IMR-90 (cell line): Measurements from ENCODE around the gene LMO2. TPM values are rescaled to one million over a fixed set of nuclear protein-coding genes. Genes with fewer than 3 reads are reported as not detected.

Experiments
- ATAC-seq: fragments of 200-7000 bp; cut with Tn5 transposase; 2 replicates; pipeline ENCODE4 v1.9.1; 2020; ENCODE audit warnings: low read depth, mild to moderate bottlenecking, moderate library complexity
- BruUV-seq: library from RNA; stranded (reverse); fragments of 400-500 nt; replicated peaks from 2 replicates; lab custom pipeline; 2021; lab: Mats Ljungman, UMichigan
- CTCF ChIA-PET: fragments of 300-600 bp; formaldehyde crosslinking; extraction: SDS; loops from one replicate; lab custom pipeline; 2021; ENCODE audit warnings: antibody characterized with exemption; lab: Yijun Ruan, JAX
- POLR2A ChIA-PET: fragments of 300-600 bp; sonication (Branson Sonifier 250); formaldehyde crosslinking; loops from one replicate; lab custom pipeline; 2022; ENCODE audit warnings: antibody characterized with exemption; ENCODE audit not compliant: unreplicated experiment; lab: Charles Lee
- DNase-seq: peaks from one replicate; pipeline ENCODE4 v3.0.0; 2013
- H2AFZ ChIP-seq: replicated peaks from 2 replicates; pipeline ENCODE3; 2013; ENCODE audit warnings: low read length, mild to moderate bottlenecking; ENCODE audit not compliant: poor library complexity
- H2AK5ac ChIP-seq: 2 replicates; pipeline ENCODE4 v1.6.1; 2013; ENCODE audit warnings: low read depth, low read length, inconsistent platforms
- H2AK9ac ChIP-seq: replicated peaks from 2 replicates; pipeline ENCODE3; 2013; ENCODE audit warnings: mild to moderate bottlenecking, low read depth, low read length, moderate library complexity; ENCODE audit not compliant: poor library complexity
- H2BK120ac ChIP-seq: 2 replicates; pipeline ENCODE4 v1.6.1; 2013; ENCODE audit warnings: low read depth, low read length, inconsistent platforms
- H2BK15ac ChIP-seq: 3 replicates; pipeline ENCODE4 v1.6.1; 2013; ENCODE audit warnings: low read depth, low read length, inconsistent platforms
- H2BK20ac ChIP-seq: 2 replicates; pipeline ENCODE4 v1.6.1; 2013; ENCODE audit warnings: low read depth, mild to moderate bottlenecking, inconsistent platforms, low read length, moderate library complexity
- H2BK5ac ChIP-seq: 2 replicates; pipeline ENCODE4 v1.6.1; 2013; ENCODE audit warnings: mild to moderate bottlenecking, low read depth, low read length, inconsistent platforms; ENCODE audit not compliant: poor library complexity, severe bottlenecking
- H3K14ac ChIP-seq: replicated peaks from 2 replicates; pipeline ENCODE4 v1.6.1; 2013; ENCODE audit warnings: low read depth, low read length, inconsistent platforms
- H3K18ac ChIP-seq: 2 replicates; pipeline ENCODE4 v1.6.1; 2013; ENCODE audit warnings: low read depth, low read length, control low read depth
- H3K23ac ChIP-seq: 2 replicates; pipeline ENCODE4 v1.6.1; 2013; ENCODE audit warnings: low read depth, low read length, inconsistent platforms
- H3K27ac ChIP-seq: 2 replicates; pipeline ENCODE4 v1.5.1; 2013; ENCODE audit warnings: mild to moderate bottlenecking, control low read depth, low read length; ENCODE audit not compliant: insufficient read depth
- H3K27me3 ChIP-seq: 2 replicates; pipeline ENCODE4 v1.6.1; 2013; ENCODE audit warnings: low read length; ENCODE audit not compliant: control insufficient read depth, insufficient read depth
- H3K36me3 ChIP-seq: 2 replicates; pipeline ENCODE4 v1.6.1; 2013; ENCODE audit warnings: low read length, mixed read lengths; ENCODE audit not compliant: control insufficient read depth, insufficient read depth
- H3K4ac ChIP-seq: 2 replicates; pipeline ENCODE4 v1.6.1; 2013; ENCODE audit warnings: low read depth, low read length, inconsistent platforms
- H3K4me1 ChIP-seq: 2 replicates; pipeline ENCODE4 v1.6.1; 2013; ENCODE audit warnings: low read length, mixed read lengths; ENCODE audit not compliant: control insufficient read depth, insufficient read depth
- H3K4me2 ChIP-seq: 2 replicates; pipeline ENCODE4 v1.6.1; 2013; ENCODE audit warnings: low read depth, mild to moderate bottlenecking, control low read depth, low read length, moderate library complexity
- H3K4me3 ChIP-seq: 2 replicates; pipeline ENCODE4 v1.5.1; 2013; ENCODE audit warnings: low read depth, mild to moderate bottlenecking, control low read depth, low read length, moderate library complexity; ENCODE audit not compliant: insufficient read depth
- H3K56ac ChIP-seq: 2 replicates; pipeline ENCODE4 v1.6.1; 2013; ENCODE audit warnings: low read length, inconsistent platforms; ENCODE audit not compliant: insufficient read depth; ENCODE audit errors: extremely low read depth
- H3K79me1 ChIP-seq, 2 experiments: 2 replicates each; pipeline ENCODE4 v1.6.1; 2013; ENCODE audit warnings: low read length in 2 of 2, inconsistent platforms in 1 of 2, low read depth in 1 of 2
- H3K9ac ChIP-seq: 2 replicates; pipeline ENCODE4 v1.6.1; 2013; ENCODE audit warnings: low read depth, low read length, control low read depth
- H3K9me1 ChIP-seq: 2 replicates; pipeline ENCODE4 v1.6.1; 2013; ENCODE audit warnings: low read length, inconsistent platforms; ENCODE audit not compliant: insufficient read depth
- H3K9me3 ChIP-seq: 2 replicates; pipeline ENCODE4 v1.6.1; 2013; ENCODE audit warnings: low read length; ENCODE audit not compliant: control insufficient read depth, insufficient read depth
- H4K20me1 ChIP-seq: 2 replicates; pipeline ENCODE4 v1.6.1; 2013; ENCODE audit warnings: low read length, inconsistent platforms; ENCODE audit not compliant: insufficient read depth
- H4K5ac ChIP-seq: 2 replicates; pipeline ENCODE4 v1.6.1; 2013; ENCODE audit warnings: mild to moderate bottlenecking, low read depth, low read length, control low read depth
- H4K8ac ChIP-seq, 2 experiments: 2 replicates each; pipeline ENCODE4 v1.6.1; 2013; ENCODE audit warnings: low read depth in 2 of 2, low read length in 2 of 2, control low read depth in 1 of 2, inconsistent platforms in 1 of 2
- H4K91ac ChIP-seq: 2 replicates; pipeline ENCODE4 v1.6.1; 2013; ENCODE audit warnings: low read depth, low read length, inconsistent platforms; ENCODE audit not compliant: insufficient read depth
- CTCF ChIP-seq: conservative IDR thresholded peaks from 2 replicates; pipeline ENCODE4 v1.5.1; 2012; ENCODE audit warnings: mild to moderate bottlenecking, low read depth, low read length, improper control_type of control experiment
- MAFK ChIP-seq: IDR thresholded peaks from 2 replicates; pipeline ENCODE4 v1.6.1; 2012; ENCODE audit warnings: low read depth, low read length, improper control_type of control experiment
- MAZ ChIP-seq: IDR thresholded peaks from 2 replicates; pipeline ENCODE4 v1.6.1; 2012; ENCODE audit warnings: low read depth, mild to moderate bottlenecking, low read length, improper control_type of control experiment, moderate library complexity, borderline replicate concordance
- MXI1 ChIP-seq: IDR thresholded peaks from 2 replicates; pipeline ENCODE4 v1.6.1; 2012; ENCODE audit warnings: low read depth, mild to moderate bottlenecking, low read length, moderate library complexity, borderline replicate concordance
- NFE2L2 ChIP-seq: fragments of 150-350 bp; IDR thresholded peaks from 2 replicates; pipeline ENCODE4 v1.6.1; 2016; ENCODE audit warnings: low read depth, mild to moderate bottlenecking, low read length
- RAD21 ChIP-seq: IDR thresholded peaks from 2 replicates; pipeline ENCODE4 v1.6.1; 2012; ENCODE audit warnings: low read length, improper control_type of control experiment
- RFX5 ChIP-seq: IDR thresholded peaks from 2 replicates; pipeline ENCODE4 v1.8.0; 2012; ENCODE audit warnings: low read depth, mild to moderate bottlenecking, low read length, moderate library complexity
- SMC3 ChIP-seq: fragments of 150-350 bp; IDR thresholded peaks from 2 replicates; pipeline ENCODE4 v1.6.1; 2016; ENCODE audit warnings: low read depth, mild to moderate bottlenecking, antibody characterized with exemption, low read length, moderate library complexity
- USF2 ChIP-seq: fragments of 150-350 bp; IDR thresholded peaks from 2 replicates; pipeline ENCODE4 v1.6.1; 2017; ENCODE audit warnings: mild to moderate bottlenecking, antibody characterized with exemption, low read length, low read depth
- WGBS, 2 experiments: methylation state at CpG; one replicate each; pipeline versions ENCODE4 v1.1.5 to v1.1.7; 2013; ENCODE audit warnings: missing lambda C conversion rate in 2 of 2; ENCODE audit not compliant: insufficient read length in 1 of 2; ENCODE audit errors: extremely low coverage in 2 of 2; 5-methylcytosine and 5-hydroxymethylcytosine counted together
- dilution Hi-C: fragments of 300-500 bp; cut with HindIII; formaldehyde crosslinking; loops from one replicate; pipeline ENCODE4 v1.14.3; 2018; ENCODE audit warnings: low sequenced_read_pairs; ENCODE audit not compliant: unreplicated experiment
- in situ Hi-C: fragments of 300-500 bp; cut with MboI; formaldehyde crosslinking; loops from 3 replicates; pipeline ENCODE4 v1.14.3; 2019; ENCODE audit warnings: low sequenced_read_pairs, inconsistent platforms, mixed read lengths
- intact Hi-C: fragments of 100-400 bp; cut with micrococcal nuclease; formaldehyde crosslinking; loops from 2 replicates; pipeline ENCODE4 v1.10.0; 2022
- polyA plus RNA-seq, 3 experiments: library from polyadenylated mRNA; depleted of rRNA; stranded (reverse); fragments of >200 nt; gene quantifications; 2 replicates each; pipeline ENCODE4 v1.2.3, GENCODE V29; 2012; ENCODE audit warnings: low replicate concordance in 1 of 3
- total RNA-seq: library from RNA; depleted of rRNA; stranded (reverse); fragments of >200 nt; gene quantifications from 2 replicates; pipeline ENCODE4 v1.2.3, GENCODE V29; 2012

Gene LMO2
- total and polyA plus RNA-seq, 2 of the 4 experiments (the other 2 are of a cell fraction): not detected

DNA sequence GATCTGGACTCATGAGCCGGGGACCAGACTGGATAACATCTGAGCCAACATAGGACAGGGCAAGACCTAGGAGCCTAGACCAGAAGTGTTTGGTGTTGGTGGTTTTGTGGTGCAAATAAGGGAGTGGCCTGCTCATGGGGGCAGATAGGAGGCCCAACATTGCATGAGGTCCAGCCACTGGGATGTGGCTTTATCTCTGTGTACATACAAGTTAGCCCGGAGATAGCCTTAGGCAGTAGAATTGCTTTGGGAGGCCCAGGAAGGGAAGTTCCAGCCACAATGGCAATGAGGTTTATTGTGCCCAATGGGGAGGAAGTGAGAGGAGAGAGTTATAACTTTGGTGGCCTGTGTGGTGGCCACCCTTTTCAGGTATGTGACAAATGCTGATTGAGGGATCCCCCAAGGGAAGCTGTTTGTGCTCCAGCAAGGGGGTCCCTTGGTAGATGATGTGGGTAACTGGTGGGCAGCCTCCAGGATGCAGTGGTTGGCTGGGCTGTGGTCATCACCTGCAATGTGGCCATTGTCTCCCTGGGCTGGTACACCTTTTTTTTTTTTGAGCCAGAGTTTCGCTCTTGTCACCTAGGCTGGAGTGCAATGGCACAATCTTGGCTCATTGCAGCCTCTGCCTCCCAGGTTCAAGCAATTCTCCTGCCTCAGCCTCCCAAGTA lies 6.4 kb downstream of the LMO2 start:
- Histone ChIP-seq H3K9me1 (no peaks in the 10 kb centered on the region), H3K36me3 (no peaks in the 10 kb centered on the region), H4K8ac (no peak overlapping the region), H3K79me1 (no peaks in the 10 kb centered on the region), H2BK20ac (no peak overlapping the region), H3K14ac (no peak overlapping the region), H3K27ac (no peak overlapping the region), H3K4me1 (no peaks in the 10 kb centered on the region), H3K9ac (no peak overlapping the region), H3K27me3 (peaks cover 50% of the 10 kb centered on the region), H2AK9ac (no peak overlapping the region), H2AK5ac (no peak overlapping the region), H3K4me2 (no peak overlapping the region), H4K20me1 (no peaks in the 10 kb centered on the region), H2BK5ac (no peak overlapping the region), H4K5ac (no peak overlapping the region), H3K4me3 (no peak overlapping the region), H3K56ac (no peak overlapping the region), H3K18ac (no peak overlapping the region), H4K91ac (no peak overlapping the region), H2BK15ac (no peak overlapping the region), H3K23ac (no peak overlapping the region), H2AFZ (no peak overlapping the region), H3K9me3 (no peaks in the 10 kb centered on the region), H2BK120ac (no peak overlapping the region), H3K4ac (no peak overlapping the region)
- ChIA-PET POLR2A (no interaction called here), CTCF (no interaction called here)
- intact Hi-C loops (no loop called here), dilution Hi-C loops (no loop called here), in situ Hi-C loops (no loop called here)
- no TSS peak for BruUV-seq
- DNase-seq (no peak), ATAC-seq (no peak)
- no peak for TF ChIP-seq MAZ
- TF ChIP-seq USF2: no peak
- no peak for TF ChIP-seq MAFK
- no peak for TF ChIP-seq RAD21
- no peak for TF ChIP-seq SMC3
- TF ChIP-seq MXI1: no peak
- TF ChIP-seq RFX5: no peak
- no peak for TF ChIP-seq NFE2L2
- TF ChIP-seq CTCF: no peak
- WGBS, 2 experiments: 50% methylated on average over 2 of the region's 3 CpGs; no CpG with 5 or more reads in 1 of the 2 experiments
